H1 (cell line): Measurements from ENCODE around the gene RTN4RL2. TPM values are rescaled to one million over a fixed set of nuclear protein-coding genes. Genes with fewer than 3 reads are reported as not detected.

Experiments
- CTCF ChIA-PET: fragments of 300-600 bp; sonication (Branson Sonifier 250); formaldehyde crosslinking; loops from one replicate; lab custom pipeline; 2021; ENCODE audit not compliant: partially characterized antibody; lab: Charles Lee
- POLR2A ChIA-PET: fragments of 300-600 bp; sonication (Branson Sonifier 250); formaldehyde crosslinking; loops from one replicate; lab custom pipeline; 2021; ENCODE audit warnings: inconsistent platforms; ENCODE audit not compliant: partially characterized antibody; lab: Charles Lee
- DNase-seq, 2 experiments: peaks; one replicate each; pipeline versions ENCODE4 v3.0.0 to v3.0.0-alpha.2; 2010 to 2022; ENCODE audit warnings: low spot score in 2 of 2, low read depth in 1 of 2, mixed read lengths in 1 of 2
- FAIRE-seq: peaks from 2 replicates; lab custom pipeline; 2011; peaks lifted over from hg19 to GRCh38; lab: Jason Lieb, UNC
- H2AFZ ChIP-seq: 2 replicates; pipeline ENCODE4 v1.8.1; 2012; ENCODE audit warnings: low read length, inconsistent platforms
- H2AK5ac ChIP-seq: 2 replicates; pipeline ENCODE4 v1.6.1; 2013; ENCODE audit warnings: low read depth, low read length
- H2BK120ac ChIP-seq: replicated peaks from 2 replicates; pipeline ENCODE3; 2013; ENCODE audit warnings: low read depth, low read length, inconsistent platforms
- H2BK12ac ChIP-seq: 2 replicates; pipeline ENCODE4 v1.6.1; 2013; ENCODE audit warnings: low read depth, low read length
- H2BK15ac ChIP-seq: 2 replicates; pipeline ENCODE4 v1.6.1; 2013; ENCODE audit warnings: low read length
- H2BK20ac ChIP-seq: 2 replicates; pipeline ENCODE4 v1.6.1; 2013; ENCODE audit warnings: low read length
- H2BK5ac ChIP-seq: 2 replicates; pipeline ENCODE4 v1.6.1; 2013; ENCODE audit warnings: low read depth, low read length
- H3K14ac ChIP-seq: 2 replicates; pipeline ENCODE4 v1.6.1; 2013; ENCODE audit warnings: inconsistent platforms; ENCODE audit not compliant: insufficient read length
- H3K18ac ChIP-seq: 2 replicates; pipeline ENCODE4 v1.6.1; 2013; ENCODE audit warnings: low read length; ENCODE audit errors: extremely low read depth
- H3K23ac ChIP-seq: 2 replicates; pipeline ENCODE4 v1.6.1; 2013; ENCODE audit warnings: inconsistent platforms; ENCODE audit not compliant: insufficient read length
- H3K23me2 ChIP-seq: 2 replicates; pipeline ENCODE4 v1.6.1; 2013; ENCODE audit warnings: low read depth, low read length
- H3K27ac ChIP-seq: 2 replicates; pipeline ENCODE4 v1.6.1; 2011; ENCODE audit warnings: low read depth, low read length, inconsistent platforms
- H3K27me3 ChIP-seq, 4 experiments: replicated peaks in 1 of 4; 1 replicate in 1 of 4; 2 replicates in 3 of 4; pipeline versions ENCODE4 v1.6.1 to v1.8.1; 2011 to 2013; ENCODE audit warnings: low read length in 3 of 4, mild to moderate bottlenecking in 3 of 4, inconsistent platforms in 2 of 4, mixed read lengths in 2 of 4, moderate library complexity in 1 of 4; ENCODE audit not compliant: control insufficient read depth in 3 of 4, insufficient read depth in 3 of 4; ENCODE audit errors: extremely low read depth in 1 of 4
- H3K36me3 ChIP-seq, 4 experiments: 2 replicates each; pipeline versions ENCODE4 v1.6.1 to v1.8.1; 2011 to 2013; ENCODE audit warnings: mild to moderate bottlenecking in 4 of 4, low read length in 3 of 4, moderate library complexity in 2 of 4, control low read depth in 1 of 4, inconsistent platforms in 1 of 4; ENCODE audit not compliant: insufficient read depth in 4 of 4, control insufficient read depth in 2 of 4
- H3K4ac ChIP-seq: replicated peaks from 2 replicates; pipeline ENCODE3; 2013; ENCODE audit warnings: low read length, low read depth, mixed read lengths, inconsistent platforms; ENCODE audit not compliant: insufficient read length
- H3K4me1 ChIP-seq, 4 experiments: replicated peaks in 1 of 4; 1 replicate in 1 of 4; 2 replicates in 3 of 4; pipeline versions ENCODE4 v1.6.1 to v1.8.1; 2011 to 2013; ENCODE audit warnings: low read length in 3 of 4, inconsistent platforms in 2 of 4, mixed read lengths in 1 of 4; ENCODE audit not compliant: insufficient read depth in 4 of 4, control insufficient read depth in 3 of 4
- H3K4me2 ChIP-seq, 2 experiments: 2 replicates each; pipeline versions ENCODE4 v1.6.1 to v1.8.1; 2011 to 2013; ENCODE audit warnings: low read depth in 2 of 2, low read length in 2 of 2, control low read depth in 1 of 2, inconsistent platforms in 1 of 2, mild to moderate bottlenecking in 1 of 2; ENCODE audit not compliant: insufficient read depth in 1 of 2
- H3K4me3 ChIP-seq, 4 experiments: fragments of 200-600, 300-600 bp in 1 of 4; sonication (generic), shearing (Covaris generic), sonication (Bioruptor Twin) in 1 of 4; 2 replicates each; pipeline versions ENCODE4 v1.5.1 to v1.8.1; 2011 to 2016; ENCODE audit warnings: low read length in 4 of 4, low read depth in 3 of 4, control low read depth in 2 of 4, inconsistent platforms in 2 of 4, mild to moderate bottlenecking in 2 of 4, mixed read lengths in 1 of 4, moderate library complexity in 1 of 4; ENCODE audit not compliant: insufficient read depth in 2 of 4; ENCODE audit errors: extremely low read depth in 1 of 4
- H3K56ac ChIP-seq: replicated peaks from 2 replicates; pipeline ENCODE3; 2013; ENCODE audit warnings: low read depth, mild to moderate bottlenecking, mixed read lengths, low read length, inconsistent platforms; ENCODE audit not compliant: insufficient read length
- H3K79me1 ChIP-seq: 2 replicates; pipeline ENCODE4 v1.6.1; 2013; ENCODE audit warnings: low read depth, low read length, control low read depth
- H3K79me2 ChIP-seq, 2 experiments: 2 replicates each; pipeline versions ENCODE4 v1.6.1 to v1.8.1; 2012 to 2013; ENCODE audit warnings: low read length in 2 of 2, mild to moderate bottlenecking in 2 of 2, inconsistent platforms in 1 of 2; ENCODE audit not compliant: insufficient read depth in 2 of 2, control insufficient read depth in 1 of 2
- H3K9ac ChIP-seq, 4 experiments: replicated peaks in 1 of 4; 1 replicate in 1 of 4; 2 replicates in 3 of 4; pipeline versions ENCODE4 v1.6.1 to v1.8.1; 2011 to 2013; ENCODE audit warnings: low read depth in 3 of 4, low read length in 3 of 4, control low read depth in 2 of 4, mild to moderate bottlenecking in 2 of 4, moderate library complexity in 2 of 4, inconsistent platforms in 1 of 4; ENCODE audit errors: extremely low read depth in 1 of 4
- H3K9me3 ChIP-seq, 2 experiments: 2 replicates each; pipeline versions ENCODE4 v1.6.1 to v1.8.1; 2012 to 2013; ENCODE audit warnings: mild to moderate bottlenecking in 2 of 2, moderate library complexity in 2 of 2, control low read depth in 1 of 2, inconsistent platforms in 1 of 2, low read depth in 1 of 2, low read length in 1 of 2, mixed read lengths in 1 of 2; ENCODE audit not compliant: insufficient read depth in 2 of 2
- H4K20me1 ChIP-seq, 2 experiments: replicated peaks in 1 of 2; 2 replicates each; pipeline versions ENCODE3 to v1.8.1; 2011 to 2013; ENCODE audit warnings: inconsistent platforms in 2 of 2, low read length in 2 of 2, mild to moderate bottlenecking in 1 of 2; ENCODE audit not compliant: insufficient read depth in 2 of 2, control insufficient read depth in 1 of 2
- H4K5ac ChIP-seq: 2 replicates; pipeline ENCODE4 v1.6.1; 2013; ENCODE audit warnings: low read length, low read depth, mixed read lengths, inconsistent platforms; ENCODE audit not compliant: insufficient read length
- H4K8ac ChIP-seq: 2 replicates; pipeline ENCODE4 v1.8.0; 2013; ENCODE audit warnings: mild to moderate bottlenecking, moderate library complexity, low read length, inconsistent platforms; ENCODE audit not compliant: insufficient read depth; ENCODE audit errors: extremely low read depth
- H4K91ac ChIP-seq: replicated peaks from 2 replicates; pipeline ENCODE3; 2013; ENCODE audit warnings: low read length, mixed read lengths, inconsistent platforms; ENCODE audit not compliant: insufficient read length
- BACH1 ChIP-seq: IDR thresholded peaks from 2 replicates; pipeline ENCODE4 v1.6.1; 2012; ENCODE audit warnings: low read length, improper control_type of control experiment
- EZH2 ChIP-seq: fragments of 200-600 bp; sonication (generic); IDR thresholded peaks from 2 replicates; pipeline ENCODE4 v1.7.1; 2012; ENCODE audit warnings: low read depth, mild to moderate bottlenecking, moderate library complexity, low read length, inconsistent platforms; ENCODE audit not compliant: severe bottlenecking
- GABPA ChIP-seq: IDR thresholded peaks from 2 replicates; pipeline ENCODE4 v1.6.1; 2011; ENCODE audit warnings: mild to moderate bottlenecking, low read length, moderate library complexity, borderline replicate concordance; ENCODE audit not compliant: insufficient read depth
- KDM1A ChIP-seq: fragments of 200-600, 300-600 bp; sonication (generic); IDR thresholded peaks from 2 replicates; pipeline ENCODE4 v1.7.1; 2016; ENCODE audit warnings: mild to moderate bottlenecking, low read length, borderline replicate concordance
- KDM4A ChIP-seq: IDR thresholded peaks from one replicate; pipeline ENCODE4 v1.7.1; 2012; ENCODE audit warnings: low read depth, mild to moderate bottlenecking, moderate library complexity, low read length, inconsistent platforms; ENCODE audit not compliant: severe bottlenecking
- MAX ChIP-seq: IDR thresholded peaks from 2 replicates; pipeline ENCODE4 v1.6.1; 2012; ENCODE audit warnings: inconsistent platforms
- NANOG ChIP-seq: IDR thresholded peaks from 2 replicates; pipeline ENCODE4 v1.6.1; 2011; ENCODE audit warnings: low read length, low read depth, mild to moderate bottlenecking, inconsistent platforms; ENCODE audit not compliant: insufficient read depth, poor library complexity, severe bottlenecking
- POLR2A ChIP-seq, 2 experiments: IDR thresholded peaks; 1 replicate in 1 of 2; 2 replicates in 1 of 2; pipeline ENCODE4 v1.6.1; 2011; ENCODE audit warnings: low read depth in 2 of 2, low read length in 2 of 2, mild to moderate bottlenecking in 2 of 2; ENCODE audit errors: control extremely low read depth in 1 of 2
- SRF ChIP-seq: IDR thresholded peaks from 2 replicates; pipeline ENCODE4 v1.6.1; 2011; ENCODE audit warnings: mild to moderate bottlenecking, low read depth, low read length, moderate library complexity
- TAF1 ChIP-seq: IDR thresholded peaks from 2 replicates; pipeline ENCODE4 v1.6.1; 2011; ENCODE audit warnings: mild to moderate bottlenecking, low read depth, low read length
- TBP ChIP-seq: IDR thresholded peaks from 2 replicates; pipeline ENCODE4 v1.6.1; 2011; ENCODE audit warnings: low read depth, low read length, improper control_type of control experiment
- WGBS, 2 experiments: shearing (Covaris generic) in 1 of 2; methylation state at CpG; one replicate each; pipeline versions ENCODE4 v1.1.6 to v1.1.7; 2013 to 2015; ENCODE audit warnings: low lambda C conversion rate in 2 of 2, mixed read lengths in 2 of 2, inconsistent platforms in 1 of 2, low coverage in 1 of 2, missing lambda C conversion rate in 1 of 2; ENCODE audit not compliant: insufficient replicate concordance in 2 of 2, insufficient coverage in 1 of 2, insufficient read length in 1 of 2; ENCODE audit errors: extremely low coverage in 1 of 2, missing lambda C conversion rate in 1 of 2; 5-methylcytosine and 5-hydroxymethylcytosine counted together
- polyA plus RNA-seq, 7 experiments: library from polyadenylated mRNA; depleted of rRNA in 3 of 7; stranded (reverse) in 5 of 7; unstranded in 2 of 7; fragments of >200 nt in 5 of 7; fragments of 200-250 nt in 2 of 7; gene quantifications; 1 replicate in 5 of 7; 2 replicates in 1 of 7; 4 replicates in 1 of 7; pipeline versions ENCODE4 v1.2.1 to v1.2.3, GENCODE V29; 2011 to 2013; ENCODE audit warnings: missing spikeins in 2 of 7, mixed read lengths in 2 of 7
- total RNA-seq: library from RNA; stranded (reverse); fragmentation: NEBNext Ultra II Directional; extraction: Animal tissue kit (Norgen Biotek cat#: 25700); gene quantifications from 2 replicates; pipeline ENCODE4 v1.2.1, GENCODE V29; 2021

RTN4RL2 gene
- total and polyA plus RNA-seq, 2 of the 8 experiments (the other 6 are each of a cell fraction or from before 2014, with no cell fraction given) = 11.4 to 23.7 TPM

DNA sequence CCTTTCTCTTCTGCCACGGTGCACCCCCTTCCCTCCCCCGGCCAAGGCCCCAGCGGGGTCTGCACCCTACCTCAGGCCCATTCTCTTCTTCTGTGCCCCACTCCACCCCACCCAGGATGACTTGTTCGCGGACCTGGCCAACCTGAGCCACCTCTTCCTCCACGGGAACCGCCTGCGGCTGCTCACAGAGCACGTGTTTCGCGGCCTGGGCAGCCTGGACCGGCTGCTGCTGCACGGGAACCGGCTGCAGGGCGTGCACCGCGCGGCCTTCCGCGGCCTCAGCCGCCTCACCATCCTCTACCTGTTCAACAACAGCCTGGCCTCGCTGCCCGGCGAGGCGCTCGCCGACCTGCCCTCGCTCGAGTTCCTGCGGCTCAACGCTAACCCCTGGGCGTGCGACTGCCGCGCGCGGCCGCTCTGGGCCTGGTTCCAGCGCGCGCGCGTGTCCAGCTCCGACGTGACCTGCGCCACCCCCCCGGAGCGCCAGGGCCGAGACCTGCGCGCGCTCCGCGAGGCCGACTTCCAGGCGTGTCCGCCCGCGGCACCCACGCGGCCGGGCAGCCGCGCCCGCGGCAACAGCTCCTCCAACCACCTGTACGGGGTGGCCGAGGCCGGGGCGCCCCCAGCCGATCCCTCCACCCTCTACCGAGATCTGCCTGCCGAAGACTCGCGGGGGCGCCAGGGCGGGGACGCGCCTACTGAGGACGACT lies 15.9 kb downstream of the RTN4RL2 start:
- Histone ChIP-seq H3K4me1 (peaks cover 6 to 30% (median 16%) of the 10 kb centered on the region in 4 experiments), H4K20me1 (peaks cover 4 to 7% of the 10 kb centered on the region in 2 experiments), H3K79me1 (no peaks in the 10 kb centered on the region), H2BK12ac (peak overlapping the region; percentile 50; the same call in 1 of the 2 replicates), H2BK120ac (no peak overlapping the region), H3K18ac (peak overlapping the region; percentile 87), H3K4ac (no peak overlapping the region), H3K23ac (no peak overlapping the region), H3K27ac (no peak overlapping the region), H3K14ac (no peak overlapping the region), H2BK5ac (peak overlapping the region; percentile 35; the same call in 1 of the 2 replicates), H3K4me3 (peak overlapping the region; percentile 19 to 57 (median 35)), H3K4me2 (peak overlapping the region; percentile 52 to 73), H4K91ac (no peak overlapping the region), H3K79me2 (no peaks in the 10 kb centered on the region), H2AFZ (no peak overlapping the region), H3K9ac (peak overlapping the region in 3 of 4 experiments; percentile 42 to 82 (median 50); a peak in 6 of 7 replicates), H3K36me3 (peaks cover 0 to 5% (median 0%) of the 10 kb centered on the region in 4 experiments; a peak in 1 of 8 replicates), H2AK5ac (no peak overlapping the region), H4K5ac (no peak overlapping the region), H2BK20ac (no peak overlapping the region), H3K23me2 (peaks cover 11% of the 10 kb centered on the region; the same call in 1 of the 2 replicates), H3K27me3 (peaks cover 0 to 35% (median 23%) of the 10 kb centered on the region in 4 experiments; a peak in 6 of 7 replicates), H2BK15ac (0 out of 2 replicates have a peak overlapping the region, but pooled peaks have one; percentile 61), H3K9me3 (no peaks in the 10 kb centered on the region), H3K56ac (no peak overlapping the region), H4K8ac (peak overlapping the region; percentile 88; the same call in 1 of the 2 replicates)
- 10% methylated on average over 41 of the region's 80 CpGs; no CpG with 5 or more reads in 1 of the 2 experiments for WGBS, 2 experiments
- ChIA-PET CTCF (interaction anchor here (0.6 to 33.7 kb wide), 11 partner anchors 17 to 462 kb away, joined by 3 to 1146 read pairs (median 5); partner anchors contain the start of genes RTN4RL2, SLC43A1, SMTNL1 and TIMM10), POLR2A (interaction anchor here (1.0 to 11.2 kb wide), 8 partner anchors 9 to 168 kb away, joined by 3 to 141 read pairs (median 6); partner anchors contain the start of gene RTN4RL2)
- FAIRE-seq (no peak), DNase-seq (peak in 1 of 2 experiments; percentile 74)
- TF ChIP-seq KDM1A (no peak), NANOG (no peak), EZH2 (peak; percentile 65), MAX (peak; percentile 98), GABPA (no peak), BACH1 (peak; percentile 28; the same call in 1 of the 2 replicates), TBP (0 out of 2 replicates have a peak, but pooled peaks have one; percentile 8), TAF1 (peak; percentile 40; the same call in 1 of the 2 replicates), KDM4A (peak; percentile 48), SRF (no peak), POLR2A (IDR thresholded peaks at IDR 0.05; ENCODE audit: control extremely low read depth in 1 of 2, low read depth in 2 of 2, low read length in 2 of 2) (peak in 1 of 2 experiments; percentile 24; a peak in 1 of 3 replicates)
